ENCODE results near the gene PBOV1.
A peak's percentile ranks its signal among the peaks of the same experiment; 100 is the strongest.

The PBOV1 gene

DNA sequence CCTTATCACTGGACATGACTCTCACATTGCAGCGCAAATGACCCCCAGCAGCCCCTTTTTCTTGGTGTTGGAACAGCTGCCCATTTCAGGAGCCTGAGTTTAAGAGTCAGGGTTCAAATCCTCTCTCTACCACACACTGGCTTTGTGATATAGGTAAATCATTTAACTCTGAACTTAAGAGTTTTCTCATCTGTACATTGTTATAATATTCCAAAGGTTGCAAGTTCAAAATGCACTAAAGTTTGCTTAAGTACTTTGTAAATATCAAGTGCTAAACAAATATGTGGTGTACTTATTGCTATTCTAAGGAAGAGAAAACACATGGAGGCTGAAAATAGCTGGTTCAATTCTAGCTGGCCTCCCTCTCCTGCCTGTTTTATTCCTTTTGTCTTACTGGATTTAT lies 39.3 kb upstream of the PBOV1 start:
- TF ChIP-seq, protein P1, sequence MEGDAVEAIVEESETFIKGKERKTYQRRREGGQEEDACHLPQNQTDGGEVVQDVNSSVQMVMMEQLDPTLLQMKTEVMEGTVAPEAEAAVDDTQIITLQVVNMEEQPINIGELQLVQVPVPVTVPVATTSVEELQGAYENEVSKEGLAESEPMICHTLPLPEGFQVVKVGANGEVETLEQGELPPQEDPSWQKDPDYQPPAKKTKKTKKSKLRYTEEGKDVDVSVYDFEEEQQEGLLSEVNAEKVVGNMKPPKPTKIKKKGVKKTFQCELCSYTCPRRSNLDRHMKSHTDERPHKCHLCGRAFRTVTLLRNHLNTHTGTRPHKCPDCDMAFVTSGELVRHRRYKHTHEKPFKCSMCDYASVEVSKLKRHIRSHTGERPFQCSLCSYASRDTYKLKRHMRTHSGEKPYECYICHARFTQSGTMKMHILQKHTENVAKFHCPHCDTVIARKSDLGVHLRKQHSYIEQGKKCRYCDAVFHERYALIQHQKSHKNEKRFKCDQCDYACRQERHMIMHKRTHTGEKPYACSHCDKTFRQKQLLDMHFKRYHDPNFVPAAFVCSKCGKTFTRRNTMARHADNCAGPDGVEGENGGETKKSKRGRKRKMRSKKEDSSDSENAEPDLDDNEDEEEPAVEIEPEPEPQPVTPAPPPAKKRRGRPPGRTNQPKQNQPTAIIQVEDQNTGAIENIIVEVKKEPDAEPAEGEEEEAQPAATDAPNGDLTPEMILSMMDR (IDR thresholded peaks at IDR 0.05) = no peak
- no peak for TF ChIP-seq ZFX (IDR thresholded peaks at IDR 0.05; ENCODE audit: borderline replicate concordance)
- peak overlapping the region; percentile 89 for H3K27ac ChIP-seq

DNA sequence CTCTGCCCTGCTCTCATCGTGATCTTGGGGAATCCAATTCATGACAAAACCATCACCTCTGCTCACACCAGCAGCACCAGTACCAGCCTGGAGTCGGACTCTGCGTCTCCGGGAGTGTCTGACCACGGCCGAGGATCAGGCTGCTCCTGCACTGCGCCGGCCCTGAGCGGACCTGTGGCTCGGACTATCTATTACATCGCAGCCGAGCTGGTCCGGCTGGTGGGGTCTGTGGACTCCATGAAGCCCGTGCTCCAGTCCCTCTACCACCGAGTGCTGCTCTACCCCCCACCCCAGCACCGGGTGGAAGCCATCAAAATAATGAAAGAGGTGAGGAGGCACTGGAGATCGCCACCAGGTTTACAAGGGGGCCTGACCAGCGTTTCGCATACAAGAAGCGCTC lies 37.2 kb upstream of the PBOV1 start:
- TF ChIP-seq, protein P1 (IDR thresholded peaks at IDR 0.05) = no peak
- no peak for TF ChIP-seq ZFX (IDR thresholded peaks at IDR 0.05; ENCODE audit: borderline replicate concordance)
- H3K27ac ChIP-seq = peak overlapping the region; percentile 89

DNA sequence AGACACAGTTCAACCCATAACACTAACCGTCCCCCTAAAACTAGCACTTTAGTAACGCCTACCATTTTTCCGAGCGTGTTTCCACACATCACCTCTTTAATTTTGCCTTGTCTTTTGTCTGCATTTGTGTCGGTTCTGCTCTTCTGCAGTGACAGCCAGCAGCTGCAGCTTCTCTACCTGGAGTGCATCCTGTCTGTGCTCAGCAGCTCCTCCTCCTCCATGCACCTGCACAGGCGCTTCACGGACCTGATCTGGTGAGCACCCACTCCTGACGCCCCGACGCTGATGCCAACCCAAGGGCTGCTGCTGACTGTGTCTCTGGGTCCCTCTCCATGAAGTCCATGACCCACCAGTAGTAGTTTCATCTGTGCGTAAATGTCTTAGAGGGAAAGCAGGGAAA lies 35.4 kb upstream of the PBOV1 start:
- peak overlapping the region; percentile 30; the same call in 1 of the 2 replicates for H3K27ac ChIP-seq
- TF ChIP-seq ZFX (IDR thresholded peaks at IDR 0.05; ENCODE audit: borderline replicate concordance) = no peak
- TF ChIP-seq, protein P1 (IDR thresholded peaks at IDR 0.05) = no peak

DNA sequence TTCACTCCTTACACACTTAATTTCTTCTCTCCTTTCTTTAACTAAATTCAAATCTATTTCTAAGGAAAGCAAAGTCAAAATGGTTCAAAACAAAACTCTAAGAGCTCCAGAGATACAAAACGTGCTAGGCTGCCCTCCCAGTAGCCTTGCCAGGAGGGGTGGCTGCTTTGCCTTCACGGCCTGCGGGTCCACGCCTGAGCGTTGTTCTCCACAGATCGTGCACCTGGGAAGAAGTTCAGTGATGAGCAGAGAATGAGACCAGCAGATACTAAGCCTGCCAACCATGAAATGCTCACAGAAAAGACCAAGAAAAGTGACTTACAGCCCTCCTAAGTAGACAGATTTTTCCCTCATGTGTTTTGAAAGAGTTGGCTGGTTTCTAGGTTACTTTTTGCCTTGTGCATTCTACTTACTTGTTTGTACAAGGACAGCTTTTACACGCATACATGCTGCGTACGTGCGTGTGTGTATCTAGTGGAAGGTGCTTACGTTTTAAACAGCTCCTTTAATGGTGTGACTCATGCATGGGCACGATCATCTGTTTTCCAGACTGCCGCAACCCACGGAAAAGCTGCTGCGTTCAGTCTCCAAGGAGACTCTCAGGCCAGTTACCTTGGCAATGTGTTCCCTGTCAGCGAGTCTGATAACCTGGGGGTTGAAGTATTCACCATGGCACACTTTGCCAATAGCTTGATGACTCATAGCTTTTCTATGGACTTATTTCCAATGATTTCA lies 32.4 kb upstream of the PBOV1 start:
- peak overlapping the region; percentile 46 for H3K27ac ChIP-seq
- TF ChIP-seq, protein P1 (IDR thresholded peaks at IDR 0.05) = no peak
- TF ChIP-seq ZFX (IDR thresholded peaks at IDR 0.05; ENCODE audit: borderline replicate concordance) = no peak

DNA sequence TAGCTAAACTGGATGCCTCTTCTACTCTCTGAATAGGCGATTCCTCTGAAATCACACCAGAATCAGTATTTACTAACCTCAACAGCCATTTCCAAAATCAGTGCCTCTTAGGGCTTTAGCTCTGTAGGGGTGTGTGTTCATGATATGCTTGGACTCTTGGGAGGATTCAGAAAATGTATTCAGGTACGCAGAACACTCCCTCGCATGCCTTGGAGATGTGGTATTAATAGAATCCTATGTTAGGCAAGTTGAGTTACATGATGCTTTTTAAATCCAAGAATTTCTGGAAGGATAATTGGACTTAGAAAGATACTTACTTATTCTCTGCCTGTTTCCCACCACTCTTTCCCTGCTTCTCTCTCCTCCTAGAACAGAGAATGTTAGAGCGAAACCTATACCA lies 31.8 kb upstream of the PBOV1 start:
- TF ChIP-seq ZFX (IDR thresholded peaks at IDR 0.05; ENCODE audit: borderline replicate concordance) = no peak
- TF ChIP-seq, protein P1 (IDR thresholded peaks at IDR 0.05) = no peak

DNA sequence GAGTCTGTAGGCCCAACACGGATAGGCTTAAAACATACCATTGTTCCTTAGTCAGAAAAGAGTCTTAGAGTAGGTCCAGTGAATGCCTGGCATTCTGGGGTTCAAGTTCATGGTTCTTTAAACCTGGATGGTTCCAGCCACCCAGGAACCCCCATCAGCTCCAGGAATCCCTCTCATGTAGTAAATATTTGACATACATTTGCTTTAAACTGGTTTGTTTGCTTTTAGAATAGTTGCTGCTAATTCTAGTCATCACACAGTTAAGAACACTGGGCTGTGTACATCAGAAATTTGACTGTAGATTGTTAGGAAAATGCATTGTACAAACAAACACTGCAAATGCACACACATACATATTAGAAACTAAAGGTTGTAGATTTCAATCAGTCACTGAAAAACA lies 30.6 kb upstream of the PBOV1 start:
- TF ChIP-seq ZFX (IDR thresholded peaks at IDR 0.05; ENCODE audit: borderline replicate concordance) = no peak
- TF ChIP-seq, protein P1 (IDR thresholded peaks at IDR 0.05) = no peak

More for the DNA sequence above, 31.8 kb upstream of the PBOV1 start:
- H3K27ac ChIP-seq = peak overlapping the region; percentile 46

DNA sequence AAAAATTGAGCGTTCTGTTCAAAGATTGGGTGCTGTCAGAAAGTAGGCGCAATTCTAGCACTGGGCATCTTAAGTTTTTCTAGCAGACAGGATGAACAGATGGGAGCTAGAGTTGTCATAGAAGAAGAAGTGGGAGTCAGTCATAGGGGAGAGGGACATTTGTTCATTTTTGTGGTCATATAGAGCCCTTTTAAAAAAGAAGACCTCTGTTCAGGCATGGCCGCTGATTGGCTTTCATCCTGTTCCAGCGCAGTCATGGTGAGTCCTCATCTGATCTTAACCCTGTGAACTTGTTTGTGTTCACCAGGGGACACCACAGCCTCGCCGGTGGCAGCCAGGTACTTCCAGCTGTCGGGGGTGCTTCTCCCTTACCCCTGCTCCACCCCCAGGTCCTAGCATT lies 29.7 kb upstream of the PBOV1 start:
- TF ChIP-seq ZFX (IDR thresholded peaks at IDR 0.05; ENCODE audit: borderline replicate concordance) = no peak
- TF ChIP-seq, protein P1 (IDR thresholded peaks at IDR 0.05) = no peak
- H3K27ac ChIP-seq = peak overlapping the region; percentile 46

More for the DNA sequence above, 30.6 kb upstream of the PBOV1 start:
- peak overlapping the region; percentile 46 for H3K27ac ChIP-seq
